NOMO-1 treated with dmso at 0.1 percent for 144 hours (cell line): ENCODE results near the gene PPP2R3A.
"Not testable (repeated sequence)": the region's sequence is repeated elsewhere in the genome, so short reads cannot be mapped to it uniquely, and the experiment has no call there.

Experiments
- DNase-seq: peaks from one replicate; lab custom pipeline; 2025; ENCODE audit not compliant: unreplicated experiment; lab: John Stamatoyannopoulos, UW

The PPP2R3A gene

DNA sequence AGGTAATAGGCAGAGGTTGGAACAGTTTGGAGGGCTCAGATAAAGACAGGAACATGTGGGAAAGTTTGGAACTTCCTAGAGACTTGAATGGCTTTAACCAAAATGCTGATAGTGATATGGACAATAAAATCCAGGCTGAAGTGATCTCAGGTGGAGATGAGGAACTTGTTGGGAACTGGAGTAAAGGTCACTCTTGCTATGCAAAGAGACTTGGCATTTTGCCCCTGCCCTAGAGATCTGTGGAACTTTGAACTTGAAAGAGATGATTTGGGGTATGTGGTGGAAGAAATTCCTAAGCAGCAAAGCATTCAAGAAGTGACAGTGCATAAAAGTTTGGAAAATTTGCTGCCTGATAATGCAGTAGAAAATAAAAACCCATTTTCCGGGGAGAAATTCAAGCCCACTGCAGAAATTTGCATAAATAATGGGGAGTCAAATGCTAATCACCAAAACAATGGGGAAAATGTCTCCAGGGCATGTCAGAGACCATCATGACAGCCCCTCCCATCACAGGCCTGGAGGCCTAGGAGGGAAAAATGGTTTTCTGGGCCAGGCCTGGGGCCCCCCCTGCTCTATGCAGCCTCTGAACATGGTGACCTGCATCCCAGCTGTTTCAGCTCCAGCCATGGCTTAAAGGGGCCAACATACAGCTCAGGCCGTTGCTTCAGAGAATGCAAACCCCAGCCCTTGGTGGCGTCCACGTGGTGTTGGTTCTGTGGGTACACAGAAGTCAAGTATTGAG lies 118.3 kb downstream of the PPP2R3A start:
- not testable (repeated sequence) for DNase-seq

DNA sequence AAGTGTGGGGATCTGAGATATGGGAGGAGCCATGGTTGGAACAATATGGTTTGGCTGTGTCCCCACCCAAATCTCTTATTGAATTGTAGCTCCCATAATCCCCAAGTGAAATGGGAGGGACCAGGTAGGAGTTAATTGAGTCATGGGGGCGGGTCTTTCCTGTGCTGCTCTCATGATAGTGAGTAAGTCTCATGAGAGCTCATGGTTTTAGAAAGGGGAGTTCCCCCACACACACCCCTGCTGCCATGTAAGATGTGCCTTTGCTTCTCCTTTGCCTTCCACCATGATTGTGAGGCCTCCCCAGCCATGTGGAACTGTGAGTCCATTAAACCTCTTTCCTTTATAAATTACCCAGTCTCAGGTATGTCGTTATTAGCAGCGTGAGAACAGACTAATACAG lies 119.5 kb downstream of the PPP2R3A start:
- DNase-seq, result not testable (repeated sequence)

DNA sequence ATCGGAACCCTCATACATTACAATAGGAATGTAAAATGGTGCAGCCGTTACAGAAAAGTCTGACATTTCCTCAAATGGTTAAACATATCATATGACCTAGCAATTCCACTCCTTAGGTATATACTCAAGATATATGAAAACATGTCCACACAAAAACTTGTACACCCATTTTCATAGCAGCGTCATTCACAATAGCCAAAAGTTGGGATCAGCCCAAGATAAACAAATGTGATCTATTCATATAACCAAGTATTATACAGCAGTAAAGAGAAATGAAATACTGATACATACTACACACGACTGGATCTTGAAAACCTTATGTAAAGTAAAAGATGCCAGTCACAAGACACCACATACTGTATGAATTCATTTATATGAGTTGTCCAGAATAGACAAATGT lies 128.2 kb downstream of the PPP2R3A start:
- no peak for DNase-seq

DNA sequence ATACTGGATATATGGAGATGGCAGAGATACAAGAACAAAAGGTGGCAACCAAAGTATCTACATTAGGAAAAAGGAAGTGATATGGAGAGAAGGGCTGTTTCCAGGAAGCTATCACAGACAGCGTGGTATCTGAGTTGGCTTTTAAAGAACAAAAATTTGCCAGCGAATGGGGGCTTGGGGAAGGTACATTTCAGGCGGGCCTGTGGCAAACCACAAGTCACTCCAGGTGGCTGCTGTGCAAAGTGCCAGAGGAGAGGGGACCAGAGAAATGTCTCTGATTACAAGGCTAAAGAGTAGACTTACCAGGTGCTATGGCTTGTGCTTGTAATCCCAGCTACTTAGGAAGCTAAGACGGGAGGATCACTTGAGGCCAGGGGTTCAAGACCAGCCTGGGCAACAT lies 139.5 kb downstream of the PPP2R3A start:
- DNase-seq, result no peak

DNA sequence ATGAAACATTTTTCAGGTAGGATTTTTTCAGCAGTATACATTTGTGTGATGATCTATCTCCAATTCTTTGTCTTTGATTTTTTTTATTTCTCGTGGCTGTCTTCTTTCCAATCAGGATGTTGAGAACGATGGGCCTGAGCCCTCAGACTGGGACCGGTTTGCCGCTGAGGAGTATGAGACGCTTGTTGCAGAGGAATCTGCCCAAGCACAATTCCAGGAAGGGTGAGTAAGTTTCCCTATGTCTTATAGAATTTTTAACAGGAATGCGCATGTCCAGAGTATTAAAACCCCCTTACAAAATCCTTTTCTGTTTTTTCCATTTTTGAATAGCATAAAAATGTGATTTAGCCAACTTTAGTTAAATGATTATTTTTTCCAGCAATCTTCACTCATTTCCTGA lies 140.6 kb downstream of the PPP2R3A start:
- no peak for DNase-seq

DNA sequence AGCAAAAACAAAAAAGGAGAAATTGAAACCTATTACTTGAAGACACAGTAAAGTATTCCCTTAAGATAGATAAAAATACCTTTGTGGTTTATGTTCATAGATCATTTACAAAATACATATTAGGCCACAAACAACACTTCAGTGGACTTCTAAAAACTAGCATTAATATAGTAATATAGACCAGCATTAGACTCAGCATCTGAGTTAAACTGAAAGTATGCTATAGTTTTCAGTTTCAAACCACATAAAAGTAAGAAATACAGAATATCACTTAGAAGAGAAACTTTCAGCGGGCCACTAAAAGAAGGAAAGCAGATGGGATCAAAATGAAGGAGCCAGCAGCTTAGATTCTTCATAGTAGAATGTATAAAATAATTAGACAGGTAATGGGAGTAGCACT lies 144.0 kb downstream of the PPP2R3A start:
- no peak for DNase-seq

DNA sequence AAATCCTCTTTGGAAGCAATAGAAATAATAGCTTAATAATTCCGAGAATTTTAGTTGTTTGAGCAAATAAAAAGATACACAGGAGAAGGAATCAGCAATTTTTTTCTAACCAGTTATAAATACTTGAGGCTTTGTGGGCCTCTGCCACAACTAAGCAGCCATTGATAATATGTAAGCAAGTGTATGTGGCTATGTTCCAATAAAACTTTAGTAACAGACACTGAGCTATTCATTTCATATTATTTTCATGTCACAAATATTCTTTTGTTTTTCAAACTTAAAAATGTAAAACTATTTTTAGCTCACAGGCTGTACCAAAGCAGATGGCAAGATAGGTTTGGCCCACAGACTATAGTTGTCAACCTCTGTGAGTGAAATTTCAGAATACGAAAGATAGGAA lies 145.0 kb downstream of the PPP2R3A start:
- no peak for DNase-seq

DNA sequence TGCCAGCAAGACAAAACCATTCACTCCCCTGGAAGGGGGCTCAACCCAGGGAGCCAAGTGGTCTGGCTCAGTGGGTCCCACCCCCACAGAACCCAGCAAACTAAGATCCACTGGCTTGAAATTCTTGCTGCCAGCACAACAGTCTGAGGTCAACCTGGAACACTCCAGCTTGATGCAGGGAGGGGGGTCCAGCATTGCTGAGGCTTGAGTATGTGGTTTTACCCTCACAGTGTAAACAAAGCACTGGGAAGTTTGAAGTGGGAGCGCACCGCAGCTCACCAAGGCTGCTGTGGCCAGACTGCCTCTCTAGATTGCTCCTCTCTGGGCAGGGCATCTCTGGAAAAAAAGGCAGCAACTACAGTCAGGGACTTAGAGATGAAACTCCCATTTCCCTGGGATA lies 148.9 kb downstream of the PPP2R3A start:
- DNase-seq, result no peak

DNA sequence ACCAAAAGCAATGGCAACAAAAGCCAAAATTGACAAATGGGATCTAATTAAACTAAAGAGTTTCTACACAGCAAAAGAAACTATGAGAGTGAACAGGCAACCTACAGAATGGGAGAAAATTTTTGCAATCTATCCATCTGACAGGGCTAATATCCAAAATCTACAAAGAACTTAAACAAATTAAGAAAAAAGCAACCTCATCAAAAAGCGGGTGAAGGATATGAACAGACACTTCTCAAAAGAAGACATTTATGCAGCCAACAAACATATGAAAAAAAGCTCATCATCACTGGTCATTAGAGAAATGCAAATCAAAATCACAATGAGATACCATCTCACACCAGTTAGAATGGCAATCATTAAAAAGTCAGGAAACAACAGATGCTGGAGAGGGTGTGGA lies 153.8 kb downstream of the PPP2R3A start:
- not testable (repeated sequence) for DNase-seq

DNA sequence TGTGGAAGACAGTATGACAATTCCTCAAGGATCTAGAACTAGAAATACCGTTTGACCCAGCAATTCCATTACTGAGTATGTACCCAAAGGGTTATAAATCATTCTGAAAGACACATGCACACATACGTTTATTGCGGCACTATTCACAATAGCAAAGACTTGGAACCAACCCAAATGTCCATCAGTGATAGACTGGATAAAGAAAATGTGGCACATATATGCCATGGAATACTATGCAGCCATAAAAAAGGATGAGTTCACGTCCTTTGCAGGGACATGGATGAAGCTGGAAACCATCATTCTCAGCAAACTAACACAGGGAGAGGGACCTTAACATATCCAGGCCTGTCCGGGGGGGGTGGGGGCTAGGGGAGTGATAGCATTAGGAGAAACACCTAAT lies 154.3 kb downstream of the PPP2R3A start:
- not testable (repeated sequence) for DNase-seq

DNA sequence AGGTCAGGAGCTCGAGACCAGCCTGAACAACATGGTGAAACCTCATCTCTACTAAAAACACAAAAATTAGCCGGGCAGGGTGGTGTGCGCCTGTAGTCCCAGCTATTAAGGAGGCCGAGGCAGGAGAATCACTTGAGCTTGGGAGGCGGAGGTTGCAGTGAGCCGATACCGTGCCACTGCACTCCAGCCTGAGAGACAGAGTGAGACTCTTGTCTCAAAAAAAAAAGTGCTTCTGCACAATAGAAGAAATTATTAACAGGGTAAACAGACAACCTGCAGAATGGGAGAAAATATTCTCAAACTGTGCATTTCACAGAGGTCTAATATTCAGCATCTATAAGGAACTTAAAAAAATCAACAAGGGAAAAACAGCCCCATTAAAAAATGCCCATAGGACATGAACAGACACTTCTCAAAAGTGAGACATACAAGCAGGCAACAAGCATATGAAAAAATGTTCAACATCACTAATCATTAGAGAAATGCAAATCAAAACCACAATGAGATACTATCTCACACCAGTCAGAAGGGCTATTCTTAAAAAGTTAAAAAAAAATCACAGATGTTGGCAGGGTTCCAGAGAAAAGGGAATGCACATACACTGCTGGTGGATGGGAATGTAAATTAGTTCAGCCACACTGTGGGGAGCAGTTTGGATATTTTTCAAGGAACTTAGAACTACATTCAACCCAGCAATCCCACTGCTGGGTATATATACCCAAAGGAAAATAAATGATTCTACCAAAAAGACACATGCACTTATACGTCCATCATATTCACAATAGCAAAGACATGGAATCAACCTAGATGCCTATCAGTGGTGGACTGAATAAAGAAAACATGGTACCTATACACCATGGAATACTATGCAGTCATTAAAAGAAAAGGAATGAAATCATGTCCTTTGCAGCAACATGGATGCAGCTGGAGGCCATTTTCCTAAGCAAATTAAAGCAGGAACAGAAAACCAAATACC lies 155.1 kb downstream of the PPP2R3A start:
- no peak for DNase-seq

DNA sequence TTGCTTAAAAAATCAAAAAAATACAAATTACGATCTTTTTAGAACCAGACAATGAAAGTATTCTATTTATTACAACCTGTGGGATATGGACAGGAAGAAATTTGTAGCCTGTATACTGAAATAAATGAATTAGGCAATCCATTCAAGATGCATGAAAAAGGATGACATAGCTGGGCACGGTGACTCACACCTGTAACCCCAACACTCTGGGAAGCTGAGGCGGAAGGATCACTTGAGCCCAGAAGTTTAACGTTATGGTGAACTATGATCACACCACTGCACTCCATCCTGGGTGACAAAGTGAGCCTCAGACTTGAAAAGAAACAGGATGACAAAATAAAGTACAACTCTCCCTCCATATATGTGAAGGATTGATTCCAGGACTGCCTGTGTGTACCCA lies 156.5 kb downstream of the PPP2R3A start:
- DNase-seq, result no peak

DNA sequence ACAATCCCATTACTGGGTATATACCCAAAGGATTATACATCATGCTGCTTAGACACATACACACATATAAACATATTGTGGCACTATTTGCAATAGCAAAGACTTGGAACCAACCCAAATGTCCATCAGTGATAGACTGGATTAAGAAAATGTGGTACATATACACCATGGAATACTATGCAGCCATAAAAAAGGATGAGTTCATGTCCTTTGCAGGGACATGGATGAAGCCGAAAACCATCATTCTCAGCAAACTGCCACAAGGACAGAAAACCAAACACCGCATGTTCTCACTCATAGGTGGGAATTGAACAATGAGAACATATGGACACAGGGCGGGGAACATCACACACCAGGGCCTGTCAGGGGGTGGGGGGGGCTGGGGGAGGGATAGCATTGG lies 166.1 kb downstream of the PPP2R3A start:
- not testable (repeated sequence) for DNase-seq

DNA sequence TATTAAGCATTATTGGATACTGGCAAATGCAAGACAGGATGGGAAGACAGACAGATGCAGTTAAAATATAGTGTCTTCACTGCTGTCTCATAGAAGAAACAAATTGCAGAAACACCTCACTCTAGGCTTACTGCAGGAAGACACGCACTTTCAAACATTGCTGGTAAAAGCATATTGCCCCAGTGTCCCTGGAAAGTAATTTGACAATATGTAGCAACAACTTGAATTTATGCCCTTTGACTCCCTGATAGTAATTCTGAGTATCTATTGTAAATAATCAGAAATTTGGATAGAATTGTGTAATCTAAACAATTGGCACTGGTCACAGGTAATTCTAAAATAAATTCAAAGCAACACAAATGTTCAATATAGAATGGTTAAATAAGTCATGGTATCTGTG lies 168.6 kb downstream of the PPP2R3A start:
- DNase-seq, result no peak

DNA sequence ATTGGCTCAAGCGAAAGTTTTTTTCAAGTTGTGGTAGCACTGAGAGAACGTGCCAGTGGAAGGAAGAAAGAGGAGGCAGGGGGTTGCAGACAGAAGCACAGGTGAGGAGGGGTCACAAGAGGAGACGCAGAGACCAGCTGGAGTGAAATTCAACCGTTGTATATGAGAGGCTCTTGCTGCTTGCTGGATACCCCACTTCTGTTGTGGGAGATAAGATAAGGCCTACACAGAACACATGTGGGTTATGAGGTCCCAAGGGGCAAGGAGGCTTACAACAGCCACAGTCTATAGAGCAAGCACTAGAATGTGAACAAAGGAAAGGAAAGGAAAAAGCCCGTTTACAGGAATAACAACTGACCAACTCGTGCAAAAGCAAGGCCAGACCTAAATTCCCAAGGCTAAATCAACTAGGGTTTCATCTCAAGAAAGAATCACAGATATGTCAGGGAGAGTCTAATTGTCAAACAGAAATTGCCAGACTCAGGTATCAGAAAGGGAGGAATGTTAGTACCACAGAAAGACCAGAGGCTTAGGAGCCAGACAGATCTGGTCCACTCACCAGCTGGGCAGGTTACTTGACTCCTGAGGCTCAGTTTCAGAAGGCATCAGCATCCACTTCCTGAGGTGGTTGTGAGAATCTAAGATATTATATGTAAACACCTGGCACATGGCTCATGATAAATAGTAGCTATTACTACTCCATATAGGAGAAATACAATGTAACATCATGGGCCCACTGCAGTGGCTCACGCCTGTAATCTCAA lies 169.7 kb downstream of the PPP2R3A start:
- DNase-seq, result no peak

DNA sequence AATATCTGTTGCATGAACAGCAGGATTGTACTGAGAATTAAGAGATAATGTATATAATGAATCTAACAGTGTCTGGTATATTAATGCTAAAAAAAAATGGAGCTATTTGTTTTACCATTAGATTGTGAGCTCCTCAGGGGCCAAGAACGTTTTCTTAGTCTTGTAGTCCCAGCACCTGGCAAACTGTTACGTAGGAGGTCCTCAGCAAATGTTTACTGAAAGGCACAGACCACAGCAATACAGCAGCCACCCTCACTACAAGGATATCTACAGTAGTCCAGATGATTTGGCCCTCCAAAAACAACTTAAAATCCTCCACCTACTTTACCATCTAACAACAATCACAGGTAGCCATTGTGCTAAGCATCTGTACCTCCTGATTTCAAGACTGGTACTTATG lies 170.9 kb downstream of the PPP2R3A start:
- DNase-seq, result no peak

DNA sequence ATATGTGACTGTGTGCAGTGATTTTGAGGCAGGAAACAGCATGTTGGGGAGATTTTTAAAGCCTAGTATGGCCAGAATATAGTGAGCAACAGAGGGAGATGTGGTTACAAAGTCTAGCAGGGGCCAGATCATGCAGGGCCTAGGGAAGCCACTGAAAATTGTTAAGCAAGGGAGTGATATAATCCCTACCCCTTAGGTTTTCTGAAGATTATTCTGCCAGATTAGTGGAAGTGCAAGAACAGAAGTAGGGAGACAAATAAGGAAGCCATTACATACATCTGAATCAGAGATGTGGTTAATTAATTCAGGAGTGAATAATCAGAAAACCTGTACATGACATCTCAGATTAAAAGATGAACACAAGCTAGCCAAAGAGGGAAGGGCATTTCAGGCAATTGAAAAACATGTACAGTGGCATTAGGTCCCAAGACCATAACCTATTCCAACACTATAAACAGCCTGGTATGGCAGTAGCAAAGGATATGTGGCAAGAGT lies 175.8 kb downstream of the PPP2R3A start:
- DNase-seq, result no peak

DNA sequence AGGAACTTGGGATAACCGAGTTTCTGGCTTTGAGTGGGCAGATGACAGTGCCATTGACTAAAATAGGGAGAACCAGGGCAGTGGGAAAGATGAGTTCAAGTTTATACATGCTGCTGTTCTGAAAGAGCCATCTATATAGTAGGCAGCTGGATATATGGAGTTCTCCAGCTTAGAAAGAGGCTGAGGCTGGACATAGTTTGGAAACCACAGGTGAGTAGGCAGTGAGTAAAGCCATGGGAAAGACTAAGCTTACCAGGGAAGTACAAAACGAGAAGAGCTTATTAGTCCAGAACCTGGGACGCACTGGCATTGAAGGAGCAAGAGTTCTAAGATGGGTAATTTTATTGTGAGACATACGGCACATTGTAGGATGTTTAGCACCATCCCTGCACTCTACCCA lies 176.4 kb downstream of the PPP2R3A start:
- no peak for DNase-seq

DNA sequence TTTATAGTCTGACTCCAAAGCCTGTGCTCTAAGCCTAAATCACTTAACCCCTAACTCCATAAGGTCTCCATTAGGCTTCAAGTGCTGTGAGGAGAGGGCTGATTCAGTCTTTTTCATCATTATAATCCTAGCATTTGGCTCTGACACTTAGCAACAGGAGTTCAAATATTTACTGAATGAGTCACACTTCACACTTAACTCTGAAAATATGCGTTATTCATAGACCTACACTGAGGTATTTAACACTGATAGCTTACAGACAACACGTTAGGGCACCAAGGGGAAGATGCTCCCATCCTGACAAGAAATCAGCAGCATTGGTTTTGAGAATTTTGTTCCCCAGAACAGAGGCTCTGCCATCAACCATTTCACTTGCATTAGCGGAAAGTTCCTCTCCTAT lies 177.1 kb downstream of the PPP2R3A start:
- no peak for DNase-seq

DNA sequence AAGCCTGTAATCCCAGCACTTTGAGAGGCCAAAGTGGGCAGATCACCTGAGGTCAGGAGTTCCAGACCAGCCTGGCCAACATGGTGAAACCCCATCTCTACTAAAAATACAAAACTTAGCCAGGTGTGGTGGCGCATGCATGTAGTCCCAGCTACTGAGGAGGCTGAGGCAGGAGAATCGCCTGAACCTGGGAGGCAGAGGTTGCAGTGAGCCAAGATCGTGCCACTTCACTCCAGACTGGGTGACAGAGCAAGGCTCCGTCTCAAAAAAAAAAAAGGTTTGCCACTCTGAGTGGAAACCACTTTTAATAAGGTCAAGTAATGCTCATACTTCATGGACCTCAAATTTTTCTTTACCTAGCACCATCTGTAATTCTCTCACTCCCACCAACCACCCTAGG lies 178.9 kb downstream of the PPP2R3A start:
- DNase-seq, result not testable (repeated sequence)
